Karpas-422 (cell line): ENCODE data around the gene IL16. TPM values are rescaled to one million over a fixed set of nuclear protein-coding genes. Genes with fewer than 3 reads are reported as not detected.
"Not testable (repeated sequence)": the region's sequence is repeated elsewhere in the genome, so short reads cannot be mapped to it uniquely, and the experiment has no call there.

Experiments used
- DNase-seq: peaks from one replicate; pipeline ENCODE4 v3.0.0-alpha.2; 2015
- H2AFZ ChIP-seq: fragments of 200-600 bp; sonication (generic); 2 replicates; pipeline ENCODE4 v1.6.1; 2014; ENCODE audit warnings: antibody characterized with exemption, low read length, mixed read lengths
- H3K27ac ChIP-seq: fragments of 200-600 bp; sonication (generic); 2 replicates; pipeline ENCODE4 v1.5.1; 2014; ENCODE audit warnings: mild to moderate bottlenecking, low read length, moderate library complexity
- H3K27me3 ChIP-seq: fragments of 200-600 bp; sonication (generic); 2 replicates; pipeline ENCODE4 v1.6.1; 2014; ENCODE audit warnings: low read length, mixed read lengths
- H3K36me3 ChIP-seq: fragments of 200-600 bp; sonication (generic); 2 replicates; pipeline ENCODE4 v1.6.1; 2014; ENCODE audit warnings: low read length, mixed read lengths; ENCODE audit not compliant: insufficient read depth
- H3K4me1 ChIP-seq: fragments of 200-600 bp; sonication (generic); 2 replicates; pipeline ENCODE4 v1.6.1; 2014; ENCODE audit warnings: mild to moderate bottlenecking, low read length, mixed read lengths
- H3K4me2 ChIP-seq: fragments of 200-600 bp; sonication (generic); 2 replicates; pipeline ENCODE4 v1.6.1; 2014; ENCODE audit warnings: low read length, low read depth, mild to moderate bottlenecking; ENCODE audit not compliant: poor library complexity, severe bottlenecking
- H3K4me3 ChIP-seq: fragments of 200-600 bp; sonication (generic); 2 replicates; pipeline ENCODE4 v1.5.1; 2014; ENCODE audit warnings: mild to moderate bottlenecking, antibody characterized with exemption, low read length, mixed read lengths
- H3K79me2 ChIP-seq: fragments of 200-600 bp; sonication (generic); 2 replicates; pipeline ENCODE4 v1.6.1; 2014; ENCODE audit warnings: mild to moderate bottlenecking, low read length, mixed read lengths
- H3K9ac ChIP-seq: fragments of 200-600 bp; sonication (generic); 2 replicates; pipeline ENCODE4 v1.6.0; 2014; ENCODE audit warnings: low read length
- H3K9me2 ChIP-seq: fragments of 200-600 bp; sonication (generic), shearing (Covaris generic); replicated peaks from 2 replicates; pipeline ENCODE4 v1.6.0; 2014; ENCODE audit warnings: mild to moderate bottlenecking, low read length, moderate library complexity; ENCODE audit not compliant: insufficient read depth
- H3K9me3 ChIP-seq: fragments of 300-700, 200-600 bp; sonication (generic); 2 replicates; pipeline ENCODE4 v1.6.1; 2014; ENCODE audit warnings: low read length, mixed read lengths
- H4K20me1 ChIP-seq: fragments of 200-600 bp; sonication (generic); 2 replicates; pipeline ENCODE4 v1.6.1; 2014; ENCODE audit warnings: mild to moderate bottlenecking, antibody characterized with exemption, low read length, low read depth; ENCODE audit not compliant: insufficient read depth
- total RNA-seq: library from RNA; depleted of rRNA; stranded (reverse); fragments of >200 nt; shearing (Covaris generic); gene quantifications from 2 replicates; pipeline ENCODE4 v1.2.3, GENCODE V29; 2014; ENCODE audit warnings: low replicate concordance

IL16 gene
- total RNA-seq, 1 experiment from 2014 or later = 3.3 TPM

- H3K27me3 ChIP-seq, H3K27ac ChIP-seq, H3K4me2 ChIP-seq, H3K9ac ChIP-seq, DNase-seq, H3K4me1 ChIP-seq, H3K9me2 ChIP-seq, H3K9me3 ChIP-seq, H3K79me2 ChIP-seq, H2AFZ ChIP-seq, H3K4me3 ChIP-seq, H3K36me3 ChIP-seq, H4K20me1 ChIP-seq: not testable (repeated sequence)
Observed at GRCh38 chr15:81158561-81158960, 38.1 kb upstream of the IL16 start.

- Histone ChIP-seq H2AFZ (no peak overlapping the region), H3K79me2 (no peaks in the 10 kb centered on the region), H3K27me3 (no peaks in the 10 kb centered on the region), H3K27ac (no peak overlapping the region), H3K9me2 (no peaks in the 10 kb centered on the region), H3K9ac (no peak overlapping the region), H4K20me1 (no peaks in the 10 kb centered on the region), H3K4me1 (no peaks in the 10 kb centered on the region), H3K4me2 (no peak overlapping the region), H3K4me3 (no peak overlapping the region), H3K9me3 (no peaks in the 10 kb centered on the region), H3K36me3 (no peaks in the 10 kb centered on the region)
- no peak for DNase-seq
Observed at GRCh38 chr15:81160312-81161159, 36.1 kb upstream of the IL16 start.

GRCh38 chr15:81161160-81161673, 35.5 kb upstream of the IL16 start:
- Histone ChIP-seq H3K36me3 (no peaks in the 10 kb centered on the region), H3K9me2 (no peaks in the 10 kb centered on the region), H2AFZ (no peak overlapping the region), H3K4me1 (no peaks in the 10 kb centered on the region), H3K79me2 (no peaks in the 10 kb centered on the region), H3K9ac (no peak overlapping the region), H3K4me3 (no peak overlapping the region), H4K20me1 (no peaks in the 10 kb centered on the region), H3K27me3 (no peaks in the 10 kb centered on the region), H3K4me2 (no peak overlapping the region), H3K9me3 (no peaks in the 10 kb centered on the region), H3K27ac (no peak overlapping the region)
- no peak for DNase-seq

- Histone ChIP-seq H3K4me3 (no peak overlapping the region), H2AFZ (no peak overlapping the region), H4K20me1 (no peaks in the 10 kb centered on the region), H3K9me3 (no peaks in the 10 kb centered on the region), H3K4me1 (no peaks in the 10 kb centered on the region), H3K9me2 (no peaks in the 10 kb centered on the region), H3K36me3 (no peaks in the 10 kb centered on the region), H3K27ac (no peak overlapping the region), H3K79me2 (no peaks in the 10 kb centered on the region), H3K9ac (no peak overlapping the region), H3K27me3 (no peaks in the 10 kb centered on the region), H3K4me2 (no peak overlapping the region)
- DNase-seq = no peak
Observed at GRCh38 chr15:81161851-81162250, 34.8 kb upstream of the IL16 start.

- no peak for DNase-seq
- H3K4me3 ChIP-seq = no peak overlapping the region
- no peaks in the 10 kb centered on the region for H3K9me3 ChIP-seq
- H3K4me2 ChIP-seq = no peak overlapping the region
- no peaks in the 10 kb centered on the region for H4K20me1 ChIP-seq
- H3K9ac ChIP-seq = no peak overlapping the region
- H2AFZ ChIP-seq = no peak overlapping the region
- no peaks in the 10 kb centered on the region for H3K79me2 ChIP-seq
- H3K27me3 ChIP-seq = no peaks in the 10 kb centered on the region
- H3K27ac ChIP-seq = no peak overlapping the region
- no peaks in the 10 kb centered on the region for H3K9me2 ChIP-seq
- H3K4me1 ChIP-seq = no peaks in the 10 kb centered on the region
- no peaks in the 10 kb centered on the region for H3K36me3 ChIP-seq
Observed at GRCh38 chr15:81163961-81164800, 32.5 kb upstream of the IL16 start.

- no peak overlapping the region for H3K4me3 ChIP-seq
- H3K4me1 ChIP-seq = no peaks in the 10 kb centered on the region
- no peaks in the 10 kb centered on the region for H3K9me2 ChIP-seq
- no peaks in the 10 kb centered on the region for H3K36me3 ChIP-seq
- H3K9me3 ChIP-seq = no peaks in the 10 kb centered on the region
- no peak for DNase-seq
- no peaks in the 10 kb centered on the region for H3K27me3 ChIP-seq
- no peak overlapping the region for H2AFZ ChIP-seq
- no peak overlapping the region for H3K27ac ChIP-seq
- no peaks in the 10 kb centered on the region for H4K20me1 ChIP-seq
- H3K9ac ChIP-seq = no peak overlapping the region
- H3K79me2 ChIP-seq = no peaks in the 10 kb centered on the region
- no peak overlapping the region for H3K4me2 ChIP-seq
Observed at GRCh38 chr15:81165535-81165934, 31.1 kb upstream of the IL16 start.

- no peaks in the 10 kb centered on the region for H4K20me1 ChIP-seq
- H3K4me2 ChIP-seq = no peak overlapping the region
- no peaks in the 10 kb centered on the region for H3K36me3 ChIP-seq
- no peak overlapping the region for H3K9ac ChIP-seq
- no peaks in the 10 kb centered on the region for H3K4me1 ChIP-seq
- H3K79me2 ChIP-seq = no peaks in the 10 kb centered on the region
- DNase-seq = no peak
- H2AFZ ChIP-seq = no peak overlapping the region
- no peak overlapping the region for H3K27ac ChIP-seq
- H3K27me3 ChIP-seq = no peaks in the 10 kb centered on the region
- H3K9me3 ChIP-seq = no peaks in the 10 kb centered on the region
- H3K4me3 ChIP-seq = no peak overlapping the region
- H3K9me2 ChIP-seq = no peaks in the 10 kb centered on the region
Observed at GRCh38 chr15:81166636-81167305, 29.9 kb upstream of the IL16 start.

GRCh38 chr15:81168131-81168526, 28.6 kb upstream of the IL16 start:
- H3K27ac ChIP-seq = no peak overlapping the region
- H3K4me1 ChIP-seq = no peaks in the 10 kb centered on the region
- no peaks in the 10 kb centered on the region for H3K79me2 ChIP-seq
- H3K36me3 ChIP-seq = no peaks in the 10 kb centered on the region
- H3K27me3 ChIP-seq = no peaks in the 10 kb centered on the region
- H3K9me3 ChIP-seq = no peaks in the 10 kb centered on the region
- H3K9me2 ChIP-seq = no peaks in the 10 kb centered on the region
- no peak overlapping the region for H3K9ac ChIP-seq
- H4K20me1 ChIP-seq = no peaks in the 10 kb centered on the region
- H3K4me2 ChIP-seq = no peak overlapping the region
- H3K4me3 ChIP-seq = no peak overlapping the region
- no peak overlapping the region for H2AFZ ChIP-seq
- DNase-seq = no peak
